ENCODE data around the gene PEF1.

The PEF1 gene

DNA sequence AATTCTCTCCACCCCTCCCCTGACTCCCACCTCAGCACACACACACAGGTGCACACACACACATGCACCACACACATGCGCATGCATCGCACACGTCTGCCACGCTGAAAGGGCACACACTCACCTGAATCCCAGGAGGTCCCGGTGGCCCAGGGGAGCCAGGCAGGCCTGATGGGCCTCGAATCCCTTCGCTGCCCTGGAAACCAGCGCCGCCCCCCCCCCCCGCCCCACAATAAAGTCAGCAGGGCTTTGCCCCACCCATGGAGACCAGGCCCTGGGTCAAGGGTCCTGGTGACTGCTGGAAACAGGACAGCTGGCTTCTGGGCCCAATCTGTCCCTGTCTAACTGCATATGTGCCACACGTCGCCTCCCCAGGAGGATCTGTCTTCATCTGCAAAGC is 17.8 kb upstream of the PEF1 start:
- H3K27me3 ChIP-seq (replicated peaks; ENCODE audit: control insufficient read depth, insufficient read depth, low read length), result no peaks in the 10 kb centered on the region; the same call in 1 of the 2 replicates
- H3K4me3 ChIP-seq (replicated peaks; ENCODE audit: low read depth, low read length), result no peak overlapping the region
- TF ChIP-seq, protein P1, sequence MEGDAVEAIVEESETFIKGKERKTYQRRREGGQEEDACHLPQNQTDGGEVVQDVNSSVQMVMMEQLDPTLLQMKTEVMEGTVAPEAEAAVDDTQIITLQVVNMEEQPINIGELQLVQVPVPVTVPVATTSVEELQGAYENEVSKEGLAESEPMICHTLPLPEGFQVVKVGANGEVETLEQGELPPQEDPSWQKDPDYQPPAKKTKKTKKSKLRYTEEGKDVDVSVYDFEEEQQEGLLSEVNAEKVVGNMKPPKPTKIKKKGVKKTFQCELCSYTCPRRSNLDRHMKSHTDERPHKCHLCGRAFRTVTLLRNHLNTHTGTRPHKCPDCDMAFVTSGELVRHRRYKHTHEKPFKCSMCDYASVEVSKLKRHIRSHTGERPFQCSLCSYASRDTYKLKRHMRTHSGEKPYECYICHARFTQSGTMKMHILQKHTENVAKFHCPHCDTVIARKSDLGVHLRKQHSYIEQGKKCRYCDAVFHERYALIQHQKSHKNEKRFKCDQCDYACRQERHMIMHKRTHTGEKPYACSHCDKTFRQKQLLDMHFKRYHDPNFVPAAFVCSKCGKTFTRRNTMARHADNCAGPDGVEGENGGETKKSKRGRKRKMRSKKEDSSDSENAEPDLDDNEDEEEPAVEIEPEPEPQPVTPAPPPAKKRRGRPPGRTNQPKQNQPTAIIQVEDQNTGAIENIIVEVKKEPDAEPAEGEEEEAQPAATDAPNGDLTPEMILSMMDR (IDR thresholded peaks at IDR 0.05; ENCODE audit: insufficient read depth, low read length, poor library complexity, severe bottlenecking), result no peak
- H3K36me3 ChIP-seq (ENCODE audit: control insufficient read depth, insufficient read depth, low read length), result no peaks in the 10 kb centered on the region
- DNase-seq (ENCODE audit: extremely low read depth, insufficient read length), result no peak

DNA sequence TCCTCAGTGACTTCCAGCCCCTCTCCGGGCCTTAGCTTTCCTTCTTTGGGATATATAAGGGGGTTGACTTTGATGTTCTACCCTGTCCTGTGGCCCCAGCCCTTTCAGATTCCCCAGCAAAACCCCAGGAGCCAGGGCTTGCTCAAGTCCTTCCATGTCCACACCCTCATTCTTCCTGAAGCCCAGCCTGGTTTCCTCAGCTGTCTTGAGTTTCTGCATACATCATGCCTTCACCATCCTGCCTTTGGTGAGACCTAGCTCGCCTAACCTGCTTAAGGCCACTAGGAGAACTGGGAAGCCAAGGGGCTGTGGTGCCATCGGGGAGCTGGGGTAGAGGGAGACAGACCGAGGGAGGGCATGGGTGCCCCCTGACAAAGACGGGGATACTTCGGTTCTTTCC is 17.2 kb upstream of the PEF1 start:
- H3K36me3 ChIP-seq (ENCODE audit: control insufficient read depth, insufficient read depth, low read length), result no peaks in the 10 kb centered on the region
- TF ChIP-seq, protein P1 (IDR thresholded peaks at IDR 0.05; ENCODE audit: insufficient read depth, low read length, poor library complexity, severe bottlenecking), result no peak
- no peaks in the 10 kb centered on the region; the same call in 1 of the 2 replicates for H3K27me3 ChIP-seq (replicated peaks; ENCODE audit: control insufficient read depth, insufficient read depth, low read length)
- DNase-seq (ENCODE audit: extremely low read depth, insufficient read length), result no peak
- no peak overlapping the region for H3K4me3 ChIP-seq (replicated peaks; ENCODE audit: low read depth, low read length)

DNA sequence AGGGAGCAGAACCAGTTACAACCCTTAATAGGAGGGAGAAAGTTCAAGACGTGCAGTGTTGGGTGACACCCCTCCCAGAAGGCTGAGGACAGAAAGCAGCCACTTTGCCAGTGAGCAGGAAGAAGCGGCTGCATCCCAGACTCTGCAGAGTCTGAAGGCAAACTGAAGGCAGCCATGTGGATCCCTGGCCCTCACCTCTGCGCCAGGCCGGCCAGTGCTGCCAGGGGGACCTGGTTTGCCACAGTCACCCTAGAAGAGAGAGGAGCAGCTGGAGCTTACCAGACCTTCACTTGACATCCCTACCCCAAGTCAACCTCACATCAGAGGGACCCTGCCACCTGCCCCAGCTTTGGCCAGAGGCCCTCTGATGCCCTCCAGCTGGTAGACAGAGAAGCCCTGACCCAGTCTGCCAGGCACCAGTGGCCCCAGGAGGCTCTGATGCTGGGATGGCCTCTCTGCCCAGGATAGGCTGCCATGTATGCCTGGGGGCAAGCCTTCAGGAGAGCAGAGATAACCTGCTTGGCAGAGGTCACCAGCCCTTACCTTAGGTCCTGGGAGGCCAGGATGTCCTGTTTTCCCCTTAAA is 16.3 kb upstream of the PEF1 start:
- H3K27me3 ChIP-seq (replicated peaks; ENCODE audit: control insufficient read depth, insufficient read depth, low read length), result no peaks in the 10 kb centered on the region; the same call in 1 of the 2 replicates
- H3K36me3 ChIP-seq (ENCODE audit: control insufficient read depth, insufficient read depth, low read length), result no peaks in the 10 kb centered on the region
- no peak for DNase-seq (ENCODE audit: extremely low read depth, insufficient read length)
- no peak overlapping the region for H3K4me3 ChIP-seq (replicated peaks; ENCODE audit: low read depth, low read length)
- TF ChIP-seq, protein P1 (IDR thresholded peaks at IDR 0.05; ENCODE audit: insufficient read depth, low read length, poor library complexity, severe bottlenecking), result no peak

DNA sequence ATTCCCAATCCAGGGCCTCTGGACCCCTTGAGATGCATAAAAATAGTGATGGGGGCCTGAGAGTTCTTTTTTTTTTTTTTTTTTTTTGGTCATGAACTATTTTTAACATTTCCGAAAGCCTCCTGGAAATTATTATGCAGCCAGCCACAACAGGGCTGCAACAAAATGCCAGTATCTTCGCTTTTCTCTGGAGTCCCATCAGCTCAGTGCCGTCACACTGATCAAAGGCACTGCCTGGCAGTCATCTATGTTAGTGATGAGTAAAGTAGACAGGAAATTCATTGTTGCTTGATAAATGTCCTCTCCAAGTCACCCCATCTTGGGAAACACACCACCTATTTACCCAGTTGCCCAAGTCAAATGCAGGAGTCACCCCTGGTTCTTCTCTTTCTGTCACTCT is 15.2 kb upstream of the PEF1 start:
- TF ChIP-seq, protein P1 (IDR thresholded peaks at IDR 0.05; ENCODE audit: insufficient read depth, low read length, poor library complexity, severe bottlenecking), result no peak
- no peak overlapping the region for H3K4me3 ChIP-seq (replicated peaks; ENCODE audit: low read depth, low read length)
- DNase-seq (ENCODE audit: extremely low read depth, insufficient read length), result no peak
- H3K27me3 ChIP-seq (replicated peaks; ENCODE audit: control insufficient read depth, insufficient read depth, low read length), result no peaks in the 10 kb centered on the region; the same call in 1 of the 2 replicates
- H3K36me3 ChIP-seq (ENCODE audit: control insufficient read depth, insufficient read depth, low read length), result no peaks in the 10 kb centered on the region

DNA sequence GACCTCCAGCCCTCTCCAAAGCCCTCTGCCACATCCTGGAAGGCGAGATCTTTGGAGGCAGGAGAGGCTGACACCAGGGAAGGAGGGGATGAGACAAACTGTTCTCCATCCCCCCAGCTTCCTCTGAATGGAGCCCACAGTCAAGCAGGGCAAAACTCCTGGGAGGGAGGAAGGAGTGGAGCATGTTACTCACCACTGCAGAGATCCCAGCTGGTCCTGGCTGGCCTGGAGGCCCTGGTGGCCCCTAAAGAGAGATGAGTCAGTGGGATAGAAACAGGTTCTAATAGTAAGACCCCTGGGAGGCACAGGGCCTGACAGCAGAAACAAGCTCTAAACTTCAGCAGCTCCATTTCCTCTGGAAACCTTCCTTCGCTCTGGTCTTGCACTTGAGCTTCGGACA is 14.0 kb upstream of the PEF1 start:
- TF ChIP-seq, protein P1 (IDR thresholded peaks at IDR 0.05; ENCODE audit: insufficient read depth, low read length, poor library complexity, severe bottlenecking), result no peak
- H3K4me3 ChIP-seq (replicated peaks; ENCODE audit: low read depth, low read length), result no peak overlapping the region
- H3K27me3 ChIP-seq (replicated peaks; ENCODE audit: control insufficient read depth, insufficient read depth, low read length), result no peaks in the 10 kb centered on the region; the same call in 1 of the 2 replicates
- H3K36me3 ChIP-seq (ENCODE audit: control insufficient read depth, insufficient read depth, low read length), result no peaks in the 10 kb centered on the region
- no peak for DNase-seq (ENCODE audit: extremely low read depth, insufficient read length)

Data from GM06990 (cell line).